ENCODE data around the gene SPTB.

Gene SPTB

GRCh38 chr14:64728856-64729255, 150.9 kb downstream of the SPTB start:
- DNase-seq (ENCODE audit: low spot score): no peak

DNA sequence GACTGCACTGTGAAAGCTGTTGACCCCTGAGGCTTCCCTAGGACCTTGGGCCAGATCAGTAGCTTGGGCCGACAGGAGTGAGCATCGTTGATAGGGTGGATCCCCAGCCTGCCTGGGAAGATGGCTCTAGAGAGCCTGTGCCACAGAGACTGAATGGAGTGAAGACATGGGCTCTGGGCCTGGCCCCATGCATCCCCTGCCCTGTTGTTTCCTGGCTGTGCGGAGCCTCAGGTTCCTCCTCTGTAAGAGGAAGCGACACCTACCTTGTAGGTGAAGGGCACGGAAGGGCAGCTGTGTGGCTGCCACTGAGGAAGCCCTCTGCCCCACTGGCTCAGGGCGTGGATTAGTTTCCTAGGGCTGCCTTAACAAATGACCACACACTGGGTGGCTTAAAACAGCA, 151.6 kb downstream of the SPTB start:
- no peak for DNase-seq (ENCODE audit: low spot score)

- no peak for DNase-seq (ENCODE audit: low spot score)
Observed at GRCh38 chr14:64727551-64728071, 152.1 kb downstream of the SPTB start.

DNA sequence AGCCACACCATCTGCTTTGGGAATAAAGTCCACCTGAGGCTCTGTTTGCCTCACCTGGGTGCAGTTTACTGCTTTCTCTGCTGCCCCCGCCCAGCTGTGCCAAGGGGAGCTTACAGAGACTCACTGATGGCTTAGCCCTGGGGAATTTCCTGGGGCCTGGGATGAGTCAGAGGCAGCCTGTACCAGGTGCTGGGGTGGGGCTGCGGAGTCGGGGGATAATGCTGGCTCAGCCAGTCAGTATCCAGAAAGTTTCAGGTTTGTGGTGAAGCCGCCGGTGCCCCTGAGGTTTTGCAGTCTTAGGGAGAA, 153.2 kb downstream of the SPTB start:
- peak; percentile 26 for DNase-seq (ENCODE audit: low spot score)

GRCh38 chr14:64725879-64726584, 153.7 kb downstream of the SPTB start:
- no peak for DNase-seq (ENCODE audit: low spot score)

- DNase-seq (ENCODE audit: low spot score): no peak
Observed at GRCh38 chr14:64725261-64725815, 154.4 kb downstream of the SPTB start.

DNA sequence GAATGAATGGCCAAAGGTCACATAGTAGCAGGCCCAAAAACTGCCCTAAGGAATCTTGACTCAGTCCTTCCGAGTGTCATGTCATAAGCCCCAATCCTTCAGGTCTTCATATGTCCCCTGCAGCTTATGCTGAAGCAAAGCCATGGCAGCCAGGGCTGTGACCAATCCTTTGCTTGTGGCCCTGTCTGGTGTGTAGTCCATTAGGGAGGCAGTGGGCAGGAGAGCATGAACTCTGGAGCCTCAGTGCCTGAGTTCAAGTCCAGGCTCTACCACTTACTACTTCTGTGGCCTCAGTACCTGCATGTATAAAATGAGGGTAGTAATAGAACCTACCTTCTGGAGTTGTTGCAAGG, 155.2 kb downstream of the SPTB start:
- no peak for DNase-seq (ENCODE audit: low spot score)

DNA sequence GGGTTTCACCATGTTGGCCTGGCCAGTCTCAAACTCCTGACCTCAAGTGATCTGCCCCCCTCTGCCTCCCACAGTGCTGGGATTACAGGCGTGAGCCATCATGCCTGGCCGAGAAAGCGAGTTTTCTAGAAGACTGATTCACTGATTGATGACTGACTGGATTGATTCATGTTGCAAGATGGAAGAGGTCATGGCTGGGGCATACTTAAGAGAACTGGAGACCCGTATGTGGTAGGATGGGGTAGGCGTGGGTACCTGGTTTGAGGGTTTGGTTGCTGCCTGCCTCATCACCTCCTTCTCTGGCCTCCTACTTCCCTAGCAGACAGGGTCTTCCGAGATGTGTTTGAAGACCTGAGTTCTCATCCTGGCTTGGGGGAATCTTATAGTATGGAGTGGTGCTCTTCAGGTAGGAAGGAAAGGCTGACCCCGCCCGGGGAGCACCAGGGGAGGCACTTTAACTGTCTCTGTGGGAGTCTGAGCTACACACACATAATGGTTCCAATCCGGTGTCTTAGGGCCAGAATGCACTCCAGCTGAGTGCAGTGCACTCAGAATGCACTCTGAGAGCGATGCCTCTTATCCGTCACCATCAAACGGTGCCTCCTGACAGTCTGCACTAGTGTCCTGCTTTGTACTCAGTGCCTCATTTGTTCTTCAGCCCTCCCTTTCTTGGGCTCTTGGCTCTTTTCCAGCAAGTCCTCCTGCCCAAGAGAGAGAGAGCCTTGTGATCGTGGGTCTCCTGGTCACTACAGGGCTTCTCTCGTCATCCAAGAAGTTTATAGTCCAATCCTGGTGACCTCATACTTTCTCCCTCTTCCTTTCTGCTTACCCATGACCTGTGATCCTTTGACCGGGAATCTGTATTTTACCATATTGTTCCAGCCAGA, 155.8 kb downstream of the SPTB start:
- DNase-seq (ENCODE audit: low spot score): peak; percentile 21

DNA sequence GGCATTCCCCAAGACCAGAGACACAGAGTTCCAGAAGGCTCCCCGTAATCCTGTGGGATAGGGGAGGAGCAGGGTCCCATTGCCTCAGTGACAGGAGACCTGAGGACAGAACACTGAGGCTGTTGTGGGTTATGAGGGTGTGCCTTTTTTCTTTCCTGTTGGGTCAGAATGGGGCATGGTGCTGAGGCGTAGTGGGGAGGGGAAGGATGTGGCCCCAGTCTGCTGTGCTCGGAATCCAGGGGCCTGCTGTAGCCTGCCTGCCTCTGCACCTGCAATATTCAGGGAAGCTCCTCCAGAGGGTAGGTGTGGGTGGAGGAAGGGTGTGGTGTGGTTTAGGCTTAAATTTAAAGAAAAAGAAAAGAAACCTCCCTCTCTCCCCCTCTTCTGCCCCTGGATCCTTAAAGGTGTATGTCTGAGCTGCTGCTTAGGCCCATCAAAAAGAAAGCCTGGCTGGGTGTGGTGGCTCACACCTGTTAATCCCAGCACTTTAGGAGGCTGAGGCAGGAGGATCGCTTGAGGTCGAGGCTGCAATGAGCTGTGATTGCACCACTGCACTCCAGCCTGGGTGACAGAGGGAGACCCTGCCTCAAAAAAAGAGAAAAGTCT, 156.8 kb downstream of the SPTB start:
- DNase-seq (ENCODE audit: low spot score): no peak

DNA sequence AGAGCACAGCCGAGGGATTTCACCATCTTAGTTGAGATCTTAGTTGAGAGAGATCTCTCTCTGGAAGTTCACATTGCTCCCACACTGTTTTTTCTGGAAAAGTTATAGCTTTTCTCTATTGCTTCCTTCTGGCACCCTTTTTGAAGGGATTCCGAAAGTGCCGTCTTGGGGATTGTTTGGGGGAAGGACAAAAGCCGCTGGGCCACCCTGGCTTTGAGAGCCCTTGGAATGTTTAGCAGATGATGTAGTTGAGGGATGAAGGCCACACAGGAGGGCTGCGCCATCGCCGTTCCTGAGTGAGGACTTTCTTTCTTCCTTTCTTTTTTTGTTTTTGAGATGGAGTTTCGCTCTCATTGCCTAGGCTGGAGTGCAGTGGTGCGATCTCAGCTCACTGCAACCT, 157.8 kb downstream of the SPTB start:
- DNase-seq (ENCODE audit: low spot score): no peak

DNA sequence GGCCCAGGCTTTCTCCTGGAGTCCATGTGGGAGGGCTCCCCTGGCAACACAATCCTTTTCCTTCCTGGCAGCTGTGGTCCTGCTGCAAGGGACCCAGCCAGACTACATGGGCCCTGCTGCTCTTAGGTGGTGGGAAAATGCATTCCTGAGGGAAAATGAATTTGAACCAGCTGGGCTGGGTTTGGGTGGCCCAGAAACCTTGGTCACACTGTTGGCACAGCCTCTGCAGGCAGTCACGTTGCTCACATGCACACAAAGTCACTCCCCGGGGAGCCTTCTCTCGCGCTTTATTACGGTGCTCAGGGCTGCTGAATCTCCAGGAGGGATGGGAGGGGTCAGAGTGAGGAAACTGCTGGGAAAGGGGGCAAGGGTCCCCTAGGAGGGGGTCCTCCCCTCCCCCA, 158.3 kb downstream of the SPTB start:
- no peak for DNase-seq (ENCODE audit: low spot score)

GRCh38 chr14:64720131-64720576, 159.6 kb downstream of the SPTB start:
- DNase-seq (ENCODE audit: low spot score): no peak

DNA sequence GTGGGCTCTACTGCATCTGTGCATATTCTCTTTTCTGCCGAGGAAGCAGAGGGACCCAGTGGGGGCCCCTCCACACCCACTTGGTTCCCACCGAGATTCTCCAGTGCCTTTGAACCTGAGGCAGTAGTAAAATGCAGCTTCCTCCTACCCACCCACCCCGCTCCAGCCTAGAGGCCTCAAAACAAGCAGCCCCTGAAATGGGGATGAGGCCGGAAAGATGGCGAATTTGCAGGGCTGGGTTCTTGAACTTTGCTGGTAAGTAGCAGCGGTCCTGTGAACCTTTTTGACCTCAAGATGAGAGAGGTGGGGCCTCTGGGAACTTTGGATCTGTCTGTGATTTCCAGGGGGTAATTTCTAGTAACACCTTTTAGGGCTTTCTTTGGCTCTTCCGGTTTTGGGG, 160.1 kb downstream of the SPTB start:
- no peak for DNase-seq (ENCODE audit: low spot score)

DNA sequence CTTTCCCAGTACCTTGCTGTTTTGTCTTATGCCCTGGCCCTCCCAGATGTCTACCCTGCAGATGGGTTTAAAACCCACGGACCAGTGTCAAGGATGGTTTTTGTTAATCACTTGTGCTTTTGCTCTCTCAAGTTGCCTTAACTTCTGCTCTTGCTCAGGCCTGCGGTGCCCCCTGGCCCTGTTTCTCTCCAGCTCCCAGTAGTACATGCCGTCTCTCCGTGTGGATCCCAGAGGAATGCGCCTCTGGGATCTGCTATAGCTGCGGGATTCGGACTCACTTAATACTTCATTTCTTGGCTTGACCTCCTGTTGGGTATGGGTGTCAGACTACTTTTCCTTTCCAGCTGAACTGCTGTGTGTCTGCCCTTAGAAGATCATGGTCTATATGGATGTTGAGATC, 160.9 kb downstream of the SPTB start:
- no peak for DNase-seq (ENCODE audit: low spot score)

DNA sequence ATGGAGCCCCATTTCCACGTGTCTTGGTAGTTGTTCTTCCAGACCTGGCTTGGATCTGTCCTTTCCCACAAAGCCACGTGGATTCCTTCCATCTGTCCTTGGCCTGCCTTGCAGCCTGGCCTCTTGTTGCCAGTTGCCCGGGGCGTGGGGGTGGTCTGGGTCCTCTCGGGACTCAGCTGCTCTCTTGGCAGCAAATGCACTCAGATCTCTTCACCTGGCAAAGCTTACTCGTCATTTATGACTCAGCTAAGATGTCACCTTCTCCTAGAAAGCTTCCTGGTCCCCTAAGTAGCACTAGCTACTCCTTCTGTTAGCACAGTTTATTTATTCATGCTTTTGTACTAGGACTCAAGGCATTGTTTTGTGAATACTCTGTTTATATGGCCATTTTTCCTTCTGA, 161.8 kb downstream of the SPTB start:
- DNase-seq (ENCODE audit: low spot score): no peak

- no peak for DNase-seq (ENCODE audit: low spot score)
Observed at GRCh38 chr14:64715628-64716412, 163.9 kb downstream of the SPTB start.

- no peak for DNase-seq (ENCODE audit: low spot score)
Observed at GRCh38 chr14:64715146-64715627, 164.5 kb downstream of the SPTB start.

DNA sequence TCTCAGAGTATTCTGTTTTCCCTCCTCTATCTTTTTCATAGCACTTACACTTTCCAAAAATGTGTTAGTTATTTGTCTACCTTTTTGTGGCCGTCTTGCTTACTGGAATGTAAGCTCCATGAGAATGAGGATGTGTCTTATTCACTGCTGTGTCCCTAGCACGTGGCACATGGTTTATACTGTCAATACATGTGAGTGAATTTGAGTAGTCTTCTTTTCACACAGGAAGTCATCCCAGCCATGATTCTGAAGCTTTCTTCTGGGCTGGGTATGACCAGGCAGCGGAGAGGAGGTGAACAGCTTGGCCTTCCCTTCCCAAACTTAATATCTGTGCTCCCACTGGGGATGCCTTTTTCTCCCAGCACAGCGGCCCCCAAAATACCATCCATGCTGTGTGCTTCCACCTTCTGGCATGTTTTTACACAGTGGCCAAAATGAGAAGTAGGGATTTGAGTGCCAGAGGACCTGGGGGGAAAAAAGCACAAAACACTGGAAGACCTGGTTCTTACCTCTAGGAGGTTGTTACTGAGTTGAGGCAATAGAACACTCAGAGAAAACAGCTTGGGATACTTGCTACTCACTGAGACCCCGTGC, 165.2 kb downstream of the SPTB start:
- no peak for DNase-seq (ENCODE audit: low spot score)

DNA sequence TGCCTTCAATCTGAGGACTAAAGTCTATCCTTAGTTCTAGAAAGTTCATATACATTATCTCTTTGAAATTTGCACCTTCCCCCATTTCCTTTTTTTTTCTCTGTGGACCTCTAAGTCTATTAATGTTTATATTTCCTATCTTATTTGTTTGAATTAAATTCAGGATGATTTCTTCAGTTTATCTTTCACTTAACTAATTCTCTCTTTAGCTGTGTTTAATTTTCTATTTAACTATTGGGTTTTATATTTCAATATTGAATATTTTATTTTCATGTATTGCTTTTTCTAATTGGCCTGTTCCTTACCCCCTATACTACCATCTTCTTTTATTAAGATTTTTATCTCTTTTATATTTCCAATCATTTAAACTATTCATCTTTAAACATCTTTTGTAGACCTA, 166.0 kb downstream of the SPTB start:
- no peak for DNase-seq (ENCODE audit: low spot score)

- no peak for DNase-seq (ENCODE audit: low spot score)
Observed at GRCh38 chr14:64711039-64711438, 168.7 kb downstream of the SPTB start.

- DNase-seq (ENCODE audit: low spot score): no peak
Observed at GRCh38 chr14:64709126-64709525, 170.6 kb downstream of the SPTB start.
